ENCODE data around the gene CISTR. TPM values are rescaled to one million over a fixed set of nuclear protein-coding genes. Genes with fewer than 3 reads are reported as not detected.

CISTR gene
- total and polyA plus RNA-seq, 2 donors (not counting 3 experiments of a cell fraction or from before 2014, with no cell fraction given) = not detected

DNA sequence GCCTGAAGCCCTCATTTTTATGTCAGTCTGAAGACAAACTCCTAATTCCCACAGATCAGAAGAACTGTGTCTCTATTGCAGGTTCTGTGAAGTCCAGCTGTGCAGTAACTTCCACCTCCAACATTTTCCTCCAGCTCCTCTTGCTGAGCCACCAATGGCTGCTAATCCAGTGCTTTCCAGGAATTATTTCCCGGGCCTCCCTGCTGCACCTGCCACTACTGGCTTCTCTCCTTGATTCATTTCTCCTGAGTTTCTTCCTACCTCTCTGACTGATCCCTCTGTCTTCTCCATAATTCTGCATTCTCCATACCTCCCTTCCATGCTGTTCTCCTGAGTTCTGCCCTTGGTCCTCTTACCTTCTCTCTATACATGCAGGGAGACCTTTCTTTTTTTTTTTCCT is 45.7 kb downstream of the CISTR start:
- Histone ChIP-seq H3K36me3 (ENCODE audit: control insufficient read depth in 2 of 2, extremely low read depth in 1 of 2, insufficient read depth in 2 of 2, low read length in 2 of 2) (no peaks in the 10 kb centered on the region), H3K9me1 (replicated peaks; ENCODE audit: control insufficient read depth, extremely low read depth, insufficient read depth, low read length) (no peaks in the 10 kb centered on the region), H3K27me3 (ENCODE audit: control insufficient read depth in 2 of 2, insufficient read depth in 2 of 2, low read length in 2 of 2) (peaks cover 35 to 42% of the 10 kb centered on the region in 2 experiments), H3K4me1 (ENCODE audit: control insufficient read depth, extremely low read depth, insufficient read depth, low read length) (no peaks in the 10 kb centered on the region), H3K4me2 (ENCODE audit: insufficient read depth, low read length) (no peak overlapping the region), H3K9ac (replicated peaks; ENCODE audit: extremely low read depth, insufficient read depth, low read length) (no peak overlapping the region), H3K9me3 (replicated peaks; ENCODE audit: control insufficient read depth, insufficient read depth, low read length) (no peaks in the 10 kb centered on the region), H3K27ac (ENCODE audit: insufficient read depth, low read depth, low read length) (no peak overlapping the region), H3K4me3 (replicated peaks in 1 of 3; ENCODE audit: insufficient read depth in 1 of 3, low read depth in 1 of 3, low read length in 3 of 3) (no peak overlapping the region), H3K79me2 (ENCODE audit: control insufficient read depth, insufficient read depth, low read length) (no peaks in the 10 kb centered on the region), H4K20me1 (replicated peaks; ENCODE audit: control insufficient read depth, extremely low read depth, insufficient read depth, low read length) (no peaks in the 10 kb centered on the region), H2AFZ (ENCODE audit: low read depth, low read length) (no peak overlapping the region)
- FAIRE-seq (no peak), DNase-seq (ENCODE audit: low read depth, low spot score) (no peak)
- intact Hi-C loops (cut with micrococcal nuclease) = no loop called here
- ChIA-PET CTCF (interaction anchor here (1.0 to 20.3 kb wide), 2 partner anchors 9 to 37 kb away, joined by 3 to 719 read pairs; no protein-coding TSS in a partner anchor), POLR2A (no interaction called here)
- dilution Hi-C loops (cut with MboI; ENCODE audit: extremely low pct_ligation_motif_present, low sequenced_read_pairs) = no loop called here
- TF ChIP-seq POLR2A (IDR thresholded peaks at IDR 0.05; ENCODE audit: low read depth, low read length) (no peak), CTCF (IDR thresholded peaks at IDR 0.05; ENCODE audit: extremely low read depth in 1 of 2, insufficient read depth in 1 of 2, low read depth in 1 of 2, low read length in 2 of 2) (no peak), POLR2AphosphoS5 (IDR thresholded peaks at IDR 0.05; ENCODE audit: insufficient read depth, low read depth, low read length) (no peak), GATA2 (IDR thresholded peaks at IDR 0.05; ENCODE audit: insufficient read depth, insufficient read length, low read depth, low read length) (no peak), MYC (IDR thresholded peaks at IDR 0.05; ENCODE audit: low read depth, low read length) (no peak), FOS (IDR thresholded peaks at IDR 0.05; ENCODE audit: borderline replicate concordance, insufficient read depth, low read length) (no peak), JUN (IDR thresholded peaks at IDR 0.05; ENCODE audit: borderline replicate concordance, insufficient read depth, insufficient read length, low read depth) (no peak), EZH2 (IDR thresholded peaks at IDR 0.05; ENCODE audit: borderline replicate concordance, low read depth, low read length, severe bottlenecking) (no peak)
- TF ChIP-seq, protein P1, sequence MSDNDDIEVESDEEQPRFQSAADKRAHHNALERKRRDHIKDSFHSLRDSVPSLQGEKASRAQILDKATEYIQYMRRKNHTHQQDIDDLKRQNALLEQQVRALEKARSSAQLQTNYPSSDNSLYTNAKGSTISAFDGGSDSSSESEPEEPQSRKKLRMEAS (IDR thresholded peaks at IDR 0.05; ENCODE audit: insufficient read depth, insufficient read length) = no peak
- no TSS peak for BruUV-seq (replicated peaks)

Measured in endothelial cell of umbilical vein (primary cell).